ENCODE data around the gene ZFAND5.

The ZFAND5 gene

GRCh38 chr9:72362680-72363139 is 2.3 kb downstream of the ZFAND5 start:
- no peak for DNase-seq

DNA sequence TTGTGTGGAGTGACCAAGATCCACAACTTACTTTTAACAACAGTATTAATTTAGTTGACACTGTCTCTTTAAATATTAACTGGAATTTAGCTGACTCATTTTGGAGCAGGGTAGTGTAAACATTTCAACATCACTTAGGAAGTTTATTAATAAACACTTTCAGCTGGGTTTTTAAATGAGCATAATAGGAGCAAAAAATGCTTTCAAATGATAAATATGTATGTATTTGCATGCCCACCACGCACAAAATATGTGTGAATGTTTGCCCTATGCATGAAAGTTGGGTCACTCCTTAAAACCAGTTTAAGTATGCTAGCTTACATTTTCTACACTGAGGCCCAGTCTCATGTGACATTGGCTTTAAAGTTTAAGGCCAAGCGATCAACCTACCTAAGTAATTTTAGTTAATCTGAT is 2.9 kb downstream of the ZFAND5 start:
- no peak for DNase-seq

DNA sequence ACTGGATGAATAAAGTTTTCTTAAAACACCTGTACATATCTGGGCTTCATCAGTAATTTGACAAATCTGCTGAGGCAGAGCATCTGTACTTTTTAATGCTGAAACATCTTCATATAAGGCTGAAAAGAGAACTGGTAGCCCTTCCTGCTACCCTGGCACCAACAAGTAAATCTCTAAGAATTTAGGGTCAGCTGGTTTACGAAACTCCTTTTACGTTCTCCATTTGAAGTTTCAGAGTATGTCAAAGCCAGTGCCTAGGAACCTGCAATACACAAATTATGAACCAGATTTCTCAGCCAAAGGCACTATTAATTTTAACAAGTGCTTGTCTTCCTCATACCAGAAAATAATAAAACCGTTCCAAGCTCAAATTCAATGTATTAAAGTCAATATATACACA is 3.8 kb downstream of the ZFAND5 start:
- DNase-seq: no peak

DNA sequence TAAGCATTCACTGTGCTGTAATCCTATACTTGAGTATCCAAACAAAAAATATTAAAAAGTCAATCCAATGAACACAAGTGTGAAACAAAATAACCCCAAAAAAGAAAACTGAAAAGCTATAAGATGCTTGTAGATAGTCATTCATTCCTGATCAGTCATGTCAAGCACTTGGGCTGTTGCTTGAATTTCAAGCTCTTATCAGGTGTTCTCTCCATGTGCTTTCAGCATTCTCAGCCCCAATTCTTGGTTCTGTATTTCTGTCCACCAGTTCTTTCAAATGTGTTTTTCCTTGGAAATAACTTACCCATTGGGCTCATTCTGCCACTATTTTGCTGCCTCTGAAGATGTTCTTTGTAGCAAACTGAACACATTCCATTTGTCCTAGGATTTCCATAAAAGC is 4.7 kb downstream of the ZFAND5 start:
- DNase-seq: no peak

GRCh38 chr9:72356041-72356582 is 8.9 kb downstream of the ZFAND5 start:
- no peak for DNase-seq

- DNase-seq: no peak
Measured at GRCh38 chr9:72355153-72355552, 9.9 kb downstream of the ZFAND5 start.

DNA sequence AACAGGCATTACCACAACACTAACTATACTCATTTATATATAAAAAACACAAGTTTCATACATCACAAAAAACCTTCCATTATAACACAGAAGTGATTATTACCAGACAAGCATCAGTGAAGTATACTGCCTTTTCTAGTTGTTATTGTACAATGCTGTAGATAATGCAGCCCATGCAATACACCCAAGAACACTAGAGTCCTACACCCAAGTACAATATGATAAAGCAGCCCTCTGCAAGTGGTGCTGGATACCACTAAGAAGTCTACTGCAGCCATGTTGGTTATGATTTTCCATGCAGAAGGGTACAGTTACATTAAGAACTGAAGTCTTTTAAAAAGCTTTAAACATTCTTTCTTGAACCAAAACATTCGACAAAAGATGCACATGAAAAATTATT is 10.3 kb downstream of the ZFAND5 start:
- DNase-seq: no peak

GRCh38 chr9:72353455-72354116 is 11.4 kb downstream of the ZFAND5 start:
- DNase-seq: no peak

GRCh38 chr9:72352911-72353388 is 12.1 kb downstream of the ZFAND5 start:
- DNase-seq: no peak

- DNase-seq: no peak
Measured at GRCh38 chr9:72351538-72352453, 13.2 kb downstream of the ZFAND5 start.

DNA sequence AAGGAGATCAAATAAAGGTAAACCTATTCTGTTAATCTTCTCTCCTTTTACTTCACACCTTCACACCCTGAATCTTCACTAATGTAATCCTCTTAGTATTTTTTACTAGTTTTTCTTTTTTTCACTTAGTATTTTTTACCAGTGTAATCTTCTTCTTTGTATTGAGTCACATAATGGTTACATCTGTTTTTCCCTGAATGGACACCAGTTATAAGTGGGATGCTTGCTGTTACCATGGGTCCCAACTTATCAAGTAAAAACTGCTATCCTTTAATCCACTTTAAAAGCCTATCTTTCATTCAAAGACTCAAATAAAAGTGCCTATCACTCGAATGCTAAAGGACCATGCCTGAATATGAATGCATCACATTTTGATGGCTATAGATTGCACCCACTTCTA is 15.1 kb downstream of the ZFAND5 start:
- DNase-seq: no peak

DNA sequence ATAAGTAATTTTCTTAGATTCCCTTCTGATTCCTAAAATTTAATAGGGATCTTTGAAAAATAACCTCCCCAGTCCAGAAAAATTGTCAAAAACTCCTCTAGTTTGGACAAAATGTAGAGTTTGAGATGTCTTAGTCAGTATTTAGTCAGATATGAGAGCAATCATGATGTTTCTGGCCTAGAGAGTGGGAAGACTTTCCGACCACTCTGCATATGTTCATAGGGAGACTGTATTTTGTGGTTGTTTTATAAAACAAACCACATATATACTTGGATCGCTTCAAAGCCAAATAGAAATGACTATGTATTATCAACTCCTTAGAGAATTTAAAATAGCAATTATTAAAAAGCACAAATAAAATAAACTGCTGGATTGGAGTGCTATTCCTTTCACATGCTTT is 15.8 kb downstream of the ZFAND5 start:
- DNase-seq: no peak

GRCh38 chr9:72346333-72346732 is 18.7 kb downstream of the ZFAND5 start:
- DNase-seq: no peak

DNA sequence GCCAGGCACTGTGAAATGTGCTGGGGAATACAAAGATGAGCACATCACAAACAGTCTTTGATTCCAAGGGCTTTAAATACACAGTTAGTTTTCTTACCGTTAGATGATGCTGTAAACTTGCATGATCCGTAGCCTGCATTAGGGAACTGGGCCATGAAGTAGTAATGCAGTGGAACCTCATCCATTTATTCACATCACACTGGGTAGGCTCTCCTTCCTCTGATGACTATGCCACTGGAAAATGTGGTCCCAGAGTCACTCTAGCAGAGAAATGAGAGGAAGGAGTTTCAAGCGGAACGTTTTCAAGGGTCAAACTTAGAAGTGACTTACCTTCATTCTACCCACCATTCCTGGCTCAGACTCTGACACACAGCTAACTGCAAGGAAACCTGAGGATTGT is 26.4 kb downstream of the ZFAND5 start:
- DNase-seq: no peak

- DNase-seq: no peak
Measured at GRCh38 chr9:72337286-72337685, 27.7 kb downstream of the ZFAND5 start.

GRCh38 chr9:72334658-72335337 is 30.2 kb downstream of the ZFAND5 start:
- DNase-seq: no peak

DNA sequence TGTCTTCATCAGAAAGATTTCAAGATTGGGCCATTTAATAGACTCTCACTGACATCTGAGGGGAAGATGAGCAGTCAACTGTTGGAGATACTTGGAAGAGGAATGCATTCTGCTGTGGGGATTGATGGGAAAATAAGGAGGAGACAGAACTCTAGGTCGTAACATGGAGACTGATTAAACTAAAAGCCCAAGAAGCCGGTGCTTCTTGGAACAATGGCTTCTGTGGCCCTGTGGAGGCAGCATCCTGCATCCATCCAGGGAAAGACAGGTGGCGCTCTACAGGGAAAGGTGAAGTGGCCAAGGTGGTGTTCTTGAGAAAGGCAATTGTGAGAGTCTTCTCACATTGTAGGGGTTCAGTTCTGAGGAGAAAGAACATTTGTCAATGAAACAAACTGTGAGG is 31.3 kb downstream of the ZFAND5 start:
- DNase-seq: no peak

DNA sequence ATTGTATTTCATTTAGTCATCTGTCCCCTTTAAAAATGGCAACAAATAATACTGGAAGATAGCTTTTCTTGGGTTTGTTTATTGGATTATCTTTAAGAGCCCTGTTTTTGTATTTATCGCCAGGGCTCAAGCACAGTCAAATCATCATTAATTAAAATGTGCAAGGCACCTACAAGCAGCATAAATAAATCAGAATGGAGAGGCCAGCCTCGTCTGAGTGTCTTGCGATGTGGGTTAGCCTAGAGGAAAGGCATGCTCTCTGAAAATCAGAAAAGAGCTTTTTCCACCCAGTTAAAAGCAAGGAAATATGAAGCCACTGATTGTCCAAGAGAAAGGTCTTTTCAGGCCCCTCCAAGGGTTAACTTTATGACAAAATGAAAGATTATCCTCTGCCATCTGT is 31.8 kb downstream of the ZFAND5 start:
- DNase-seq: no peak

GRCh38 chr9:72332351-72332750 is 32.7 kb downstream of the ZFAND5 start:
- DNase-seq: no peak

- DNase-seq: no peak
Measured at GRCh38 chr9:72327631-72328030, 37.4 kb downstream of the ZFAND5 start.

DNA sequence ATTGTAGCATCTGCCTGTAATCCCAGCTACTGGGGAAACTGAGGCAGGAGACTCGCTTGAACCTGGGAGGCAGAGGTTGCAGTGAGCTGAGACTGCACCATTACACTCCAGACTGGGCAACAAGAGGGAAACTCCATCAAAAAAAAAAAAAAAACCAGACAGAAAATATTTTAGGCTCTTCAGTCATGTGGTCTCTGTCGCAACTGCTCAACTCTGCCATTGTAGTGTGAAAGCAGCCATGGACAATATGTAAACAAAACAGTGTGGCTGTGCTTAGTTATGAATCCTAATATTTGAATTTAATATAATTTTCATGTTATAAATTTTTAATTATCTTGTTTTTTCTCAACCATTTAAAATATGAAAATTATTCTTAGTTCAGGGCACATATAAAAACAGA is 38.4 kb downstream of the ZFAND5 start:
- no peak for DNase-seq

- no peak for DNase-seq
Measured at GRCh38 chr9:72324974-72325373, 40.0 kb downstream of the ZFAND5 start.

GRCh38 chr9:72322678-72323077 is 42.3 kb downstream of the ZFAND5 start:
- no peak for DNase-seq

Data from activated gamma-delta T cell (primary cell).